Measurements from ENCODE around the gene FOXD1. TPM values are rescaled to one million over a fixed set of nuclear protein-coding genes. Genes with fewer than 3 reads are reported as not detected.
"Not testable (repeated sequence)": the region's sequence is repeated elsewhere in the genome, so short reads cannot be mapped to it uniquely, and the experiment has no call there.

Gene FOXD1
- total RNA-seq: 10.8 and 16.8 TPM in 2 replicates

DNA sequence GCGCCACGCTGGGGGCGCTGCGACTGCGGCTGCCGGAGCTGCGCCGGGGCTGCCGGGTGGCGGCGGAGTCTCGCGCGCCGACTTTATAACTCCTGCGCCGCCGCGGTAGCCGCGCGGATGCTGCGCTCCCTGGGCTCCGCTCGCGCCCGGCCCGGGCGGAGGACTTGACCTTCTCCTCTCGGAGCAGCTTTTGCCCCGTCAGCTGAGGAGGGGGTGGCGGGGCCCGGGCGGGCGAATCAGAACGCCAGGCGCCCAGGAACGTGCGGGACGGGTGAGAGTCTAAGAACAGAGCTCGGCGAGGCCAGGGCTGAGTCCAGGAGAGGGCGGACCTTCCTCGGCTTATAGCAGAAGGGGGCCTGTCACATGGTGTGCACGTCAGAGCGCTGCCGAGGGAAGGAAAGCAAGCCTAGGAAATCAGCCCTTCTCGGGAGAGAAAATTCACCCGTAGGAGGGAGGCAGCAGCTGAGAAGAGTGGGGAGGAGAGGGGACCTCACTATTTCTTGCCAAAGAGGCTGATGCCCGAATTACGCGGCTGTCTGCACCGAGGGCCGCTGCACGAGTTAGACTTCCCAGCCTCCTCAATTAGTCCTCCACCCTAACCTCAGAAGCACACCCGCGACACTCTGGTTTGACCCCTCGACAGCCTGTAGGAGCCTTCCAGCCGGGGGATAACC lies at the start of gene FOXD1:
FOXD1 (minus strand) TSS at position 315 of the 674 bp plus-strand sequence. CDS start 415 bp downstream, outside the sequence.
- DNase-seq (ENCODE audit: extremely low read depth, low read depth, low spot score): no peak

DNA sequence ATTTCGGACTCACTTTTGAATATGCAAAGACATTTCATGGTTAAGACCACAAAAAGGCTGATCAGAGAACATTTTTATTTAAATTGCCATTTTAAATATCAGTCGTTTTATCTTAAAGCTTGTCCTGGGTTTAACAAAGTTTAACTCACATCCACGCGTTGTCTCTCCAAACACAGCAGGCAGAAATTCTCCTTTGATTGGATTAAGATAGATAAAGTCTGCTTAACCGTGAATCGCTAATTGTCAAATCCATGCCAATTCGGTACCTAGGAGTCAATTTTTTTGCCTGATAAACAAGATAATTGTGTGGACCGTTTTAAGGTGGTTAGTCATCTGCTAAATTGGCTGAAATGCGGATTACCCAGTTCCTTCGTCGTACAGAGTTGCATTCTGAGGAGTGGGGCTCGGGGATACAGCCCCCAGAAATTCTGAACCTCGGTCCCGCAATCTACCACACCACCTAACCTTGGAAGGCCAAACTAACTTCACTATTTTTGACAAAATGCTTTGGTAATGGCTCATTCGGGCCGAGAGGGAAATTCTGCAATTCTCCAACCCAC lies 49.0 kb upstream of the FOXD1 start:
- no peak for DNase-seq (ENCODE audit: extremely low read depth, low read depth, low spot score)

DNA sequence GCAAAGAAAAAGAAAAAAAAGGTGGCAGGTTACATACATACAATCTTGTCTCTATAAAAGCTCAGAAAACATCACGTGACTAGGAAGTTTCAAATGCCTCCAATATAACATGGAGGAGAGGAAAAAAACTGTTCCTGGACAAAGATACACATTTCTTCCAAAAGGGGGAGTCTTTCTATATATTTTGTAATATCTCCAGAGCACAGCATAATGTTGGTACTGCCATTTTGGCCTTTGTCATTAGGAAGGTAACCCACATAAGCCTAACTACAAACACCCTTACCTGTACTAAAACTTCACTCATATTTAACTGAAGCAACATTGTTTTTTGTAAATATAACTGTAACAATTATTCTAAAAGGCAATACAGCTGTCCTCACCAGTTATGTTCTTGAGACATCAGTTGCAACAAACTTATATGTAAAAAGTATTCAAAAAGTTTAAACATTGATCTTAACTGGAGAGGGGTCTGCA lies 48.4 kb upstream of the FOXD1 start:
- no peak for DNase-seq (ENCODE audit: extremely low read depth, low read depth, low spot score)

DNA sequence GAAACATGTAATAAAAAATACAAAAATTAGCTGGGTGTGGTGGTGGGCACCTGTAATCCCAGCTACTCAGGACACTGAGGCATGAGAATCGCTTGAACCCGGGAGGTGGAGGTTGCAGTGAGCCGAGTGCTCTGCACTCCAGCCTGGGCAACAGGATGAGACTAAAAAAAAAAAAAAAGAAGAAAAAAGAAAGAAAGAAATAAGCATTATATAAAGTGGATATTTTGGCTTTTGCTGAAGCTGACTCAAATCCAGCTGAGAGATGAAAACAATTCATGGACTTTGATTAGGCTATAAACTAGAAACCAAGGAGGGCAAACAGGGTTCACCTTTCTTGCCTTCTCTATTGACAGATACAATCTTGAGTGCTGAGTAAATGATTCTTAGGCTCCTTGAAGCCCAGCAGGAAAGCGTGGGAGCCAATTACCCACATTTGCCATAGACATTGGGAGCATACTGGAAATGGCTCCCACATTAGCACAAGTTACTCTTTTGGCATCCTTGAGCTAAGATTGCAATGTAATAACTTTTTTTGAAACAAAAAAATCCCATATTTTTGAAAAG lies 47.3 kb upstream of the FOXD1 start:
- no peak for DNase-seq (ENCODE audit: extremely low read depth, low read depth, low spot score)

DNA sequence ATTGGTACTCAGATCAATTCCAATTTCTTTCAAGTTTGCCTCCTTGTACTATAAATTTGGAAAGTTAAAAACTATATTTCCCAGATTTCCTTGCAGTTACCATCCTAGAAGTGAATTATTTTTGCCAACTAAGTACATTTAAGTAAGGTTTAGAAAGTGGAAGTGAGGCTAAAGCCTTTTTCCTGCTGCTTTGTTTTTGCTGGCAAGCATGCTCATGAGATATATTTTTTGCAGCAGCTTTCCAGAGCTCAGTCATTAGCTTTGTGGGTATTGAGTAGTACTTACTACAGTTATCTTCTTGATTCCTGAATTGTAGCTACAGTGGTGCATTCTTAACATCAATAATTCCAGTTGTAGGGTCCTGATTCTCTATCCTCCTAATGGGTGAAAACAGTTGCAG lies 46.1 kb upstream of the FOXD1 start:
- no peak for DNase-seq (ENCODE audit: extremely low read depth, low read depth, low spot score)

DNA sequence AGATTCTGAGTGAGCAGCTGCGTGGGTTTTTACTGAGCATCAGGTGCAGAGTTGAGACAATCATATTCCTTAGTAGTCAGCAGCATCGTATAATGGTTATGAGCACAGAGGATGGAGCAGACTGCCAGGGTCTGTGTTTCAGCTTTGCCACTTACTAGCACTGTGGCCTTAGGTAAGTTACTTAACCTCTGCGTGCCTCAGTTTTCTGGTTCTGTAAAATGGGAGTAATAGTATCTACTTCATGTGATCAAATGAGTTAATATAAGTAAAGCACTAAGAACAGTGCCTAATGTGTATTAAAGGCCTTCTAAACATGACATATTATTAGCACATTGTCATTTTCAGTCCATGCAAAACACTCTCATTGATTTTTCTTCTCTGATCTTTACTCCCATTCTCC lies 44.8 kb upstream of the FOXD1 start:
- no peak for DNase-seq (ENCODE audit: extremely low read depth, low read depth, low spot score)

DNA sequence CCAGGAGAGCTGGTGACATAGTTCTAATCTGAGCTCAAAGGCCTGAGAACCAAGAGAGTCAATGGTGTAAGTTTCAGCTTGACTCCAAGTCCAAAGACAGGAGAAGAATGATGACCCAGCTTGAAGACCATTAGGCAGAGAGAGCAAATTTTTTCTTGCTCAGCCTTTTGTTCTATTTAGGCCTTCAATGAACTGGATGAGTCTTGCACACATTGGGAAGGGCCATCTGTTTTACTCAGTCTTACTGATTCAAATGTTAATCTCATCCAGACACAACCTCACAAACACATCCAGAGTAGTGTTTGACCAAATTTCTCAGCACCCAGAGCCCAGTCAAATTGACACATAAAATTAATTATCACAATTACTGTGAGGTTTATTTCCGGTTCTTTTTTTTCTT lies 42.6 kb upstream of the FOXD1 start:
- DNase-seq (ENCODE audit: extremely low read depth, low read depth, low spot score): no peak

DNA sequence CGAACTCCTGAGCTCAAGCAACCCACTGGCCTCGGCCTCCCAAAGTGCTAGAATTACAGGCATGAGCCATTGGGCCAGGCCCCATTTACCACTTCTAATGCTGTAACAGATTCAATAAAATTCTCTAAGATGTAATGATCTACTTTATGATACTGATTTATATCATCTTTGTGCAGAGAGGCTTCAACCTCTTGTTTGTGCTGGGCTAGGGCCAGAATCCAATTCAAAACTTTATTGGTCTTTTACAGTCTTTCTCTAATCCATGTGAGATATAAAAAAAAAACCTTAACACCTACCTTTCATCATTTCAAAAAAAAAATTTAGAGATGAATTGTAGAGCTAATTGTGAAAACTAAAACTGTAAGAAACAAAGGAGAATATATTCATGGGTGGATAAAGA lies 41.5 kb upstream of the FOXD1 start:
- DNase-seq (ENCODE audit: extremely low read depth, low read depth, low spot score): no peak

DNA sequence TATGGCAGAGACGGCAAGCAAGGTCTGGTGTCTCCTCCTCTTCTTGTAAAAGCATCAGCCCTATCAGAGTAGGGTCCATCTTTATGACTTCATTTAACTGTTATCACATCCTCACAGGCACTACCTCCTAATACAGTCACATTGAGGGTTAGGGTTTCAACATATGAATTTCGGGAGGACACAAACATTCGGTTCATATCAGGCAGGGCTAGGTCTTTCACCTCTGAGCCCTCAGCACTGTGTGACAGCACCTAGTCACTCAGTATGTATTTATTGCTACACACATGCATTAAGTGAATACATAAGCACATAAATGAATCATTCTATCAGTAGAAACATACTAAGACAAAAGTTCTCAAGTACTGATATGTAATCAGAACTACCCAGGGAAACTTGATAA lies 40.2 kb upstream of the FOXD1 start:
- DNase-seq (ENCODE audit: extremely low read depth, low read depth, low spot score): no peak

DNA sequence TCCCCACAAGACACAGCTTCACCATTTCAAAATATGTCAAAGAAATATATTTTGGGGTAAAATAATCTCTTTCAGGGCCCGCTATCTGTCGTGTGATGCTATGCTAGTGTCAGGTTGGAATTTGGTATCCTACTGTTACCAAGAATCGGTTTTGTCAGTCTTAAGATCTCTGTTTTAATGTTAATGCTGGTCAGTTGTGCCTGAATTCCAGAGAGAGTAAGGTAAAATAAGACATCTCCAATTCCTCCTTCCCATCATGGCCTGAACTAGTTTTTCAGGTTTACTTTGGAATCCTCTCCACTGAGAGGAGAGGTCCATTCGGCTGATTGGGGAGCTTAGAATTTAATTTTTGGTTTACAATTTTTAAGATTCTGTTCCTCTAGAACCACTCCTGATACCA lies 39.2 kb upstream of the FOXD1 start:
- no peak for DNase-seq (ENCODE audit: extremely low read depth, low read depth, low spot score)

DNA sequence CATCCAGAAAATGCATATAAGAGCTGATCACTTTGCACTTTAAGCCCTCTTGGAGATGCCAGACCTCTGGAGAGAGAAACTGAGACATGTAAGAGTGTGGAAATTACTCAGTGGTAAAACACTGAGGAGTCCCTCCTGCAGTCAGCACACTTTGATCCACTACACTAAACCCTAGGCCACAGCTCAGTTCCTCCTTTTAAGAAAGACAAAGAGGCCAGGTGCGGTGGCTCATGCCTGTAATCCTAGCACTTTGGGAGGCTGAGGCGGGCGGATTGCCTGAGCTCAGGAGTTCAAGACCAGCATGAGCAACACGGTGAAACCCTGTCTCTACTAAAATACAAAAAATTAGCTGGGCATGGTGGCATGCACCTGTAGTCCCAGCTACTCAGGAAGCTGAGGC lies 38.7 kb upstream of the FOXD1 start:
- DNase-seq (ENCODE audit: extremely low read depth, low read depth, low spot score): not testable (repeated sequence)

DNA sequence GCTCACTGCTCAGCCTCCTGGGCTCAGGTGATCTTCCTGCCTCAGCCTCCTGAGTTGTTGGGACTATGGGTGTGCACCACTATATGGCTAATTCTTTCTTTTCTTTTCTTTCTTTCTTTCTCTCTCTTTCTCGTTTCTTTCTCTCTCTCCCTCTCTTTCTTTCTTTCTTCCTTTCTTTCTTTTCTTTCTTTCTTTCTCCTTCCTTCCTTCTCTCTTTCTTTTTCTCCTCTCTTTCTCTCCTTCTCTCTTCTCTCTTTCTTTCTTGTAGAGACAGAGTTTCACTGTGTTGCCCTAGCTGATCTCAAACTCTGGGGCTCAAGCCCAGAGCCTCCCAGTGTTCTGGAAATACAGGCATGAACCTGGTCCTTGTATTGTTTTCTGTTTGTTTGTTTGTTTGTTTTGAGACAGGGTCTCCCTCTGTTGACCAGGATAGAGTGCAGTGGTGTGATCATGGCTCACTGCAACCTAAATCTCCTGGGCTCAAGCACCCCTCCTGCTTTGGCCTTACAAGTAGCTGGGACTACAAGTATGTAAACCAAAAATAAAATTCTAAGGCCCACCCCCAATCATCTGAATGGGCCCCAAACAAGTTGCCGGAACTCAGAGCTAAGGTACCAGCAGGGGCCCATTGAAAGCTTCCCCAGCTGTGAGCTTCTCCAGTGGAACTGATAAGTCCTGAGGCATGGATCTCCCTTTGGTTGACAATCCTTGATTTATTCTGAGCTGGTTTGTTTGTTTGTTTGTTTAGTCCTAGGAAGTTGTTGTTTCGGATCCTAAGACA lies 37.7 kb upstream of the FOXD1 start:
- DNase-seq (ENCODE audit: extremely low read depth, low read depth, low spot score): no peak

DNA sequence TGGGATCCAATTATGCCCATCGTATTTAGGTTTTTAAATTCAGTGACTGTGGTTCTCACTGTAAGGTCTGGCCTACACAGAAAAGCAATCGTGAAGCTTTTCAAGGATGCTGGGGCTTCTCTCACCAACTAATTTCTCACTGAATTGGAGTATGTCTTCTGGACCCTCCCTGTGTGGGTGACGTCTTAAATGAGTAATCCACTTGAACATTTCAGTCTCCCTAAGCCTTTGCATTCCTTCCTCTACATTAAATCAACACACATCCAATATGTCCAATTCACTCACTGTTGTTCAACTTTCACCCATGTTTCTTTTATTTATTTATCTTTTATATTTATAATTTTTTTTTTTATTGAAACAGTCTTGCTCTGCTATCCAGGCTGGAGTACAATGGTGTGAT lies 37.1 kb upstream of the FOXD1 start:
- no peak for DNase-seq (ENCODE audit: extremely low read depth, low read depth, low spot score)

DNA sequence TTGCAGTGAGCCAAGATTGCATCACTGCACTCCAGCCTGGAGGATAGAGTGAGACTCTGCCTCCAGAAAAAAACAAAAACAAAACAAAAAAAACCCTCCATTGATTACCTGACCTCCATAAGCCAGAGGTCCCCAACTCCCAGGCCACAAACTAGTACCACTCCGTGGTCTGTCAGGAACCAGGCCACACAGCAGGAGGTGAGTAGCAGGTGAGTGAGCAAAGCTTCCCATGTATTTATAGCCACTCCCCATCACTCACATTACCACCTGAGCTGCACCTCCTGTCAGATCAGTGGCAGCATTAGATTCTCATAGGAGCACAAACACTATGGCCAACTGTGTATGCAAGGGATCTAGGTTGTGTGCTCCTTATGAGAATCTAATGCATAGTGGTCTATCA lies 35.9 kb upstream of the FOXD1 start:
- DNase-seq (ENCODE audit: extremely low read depth, low read depth, low spot score): no peak

DNA sequence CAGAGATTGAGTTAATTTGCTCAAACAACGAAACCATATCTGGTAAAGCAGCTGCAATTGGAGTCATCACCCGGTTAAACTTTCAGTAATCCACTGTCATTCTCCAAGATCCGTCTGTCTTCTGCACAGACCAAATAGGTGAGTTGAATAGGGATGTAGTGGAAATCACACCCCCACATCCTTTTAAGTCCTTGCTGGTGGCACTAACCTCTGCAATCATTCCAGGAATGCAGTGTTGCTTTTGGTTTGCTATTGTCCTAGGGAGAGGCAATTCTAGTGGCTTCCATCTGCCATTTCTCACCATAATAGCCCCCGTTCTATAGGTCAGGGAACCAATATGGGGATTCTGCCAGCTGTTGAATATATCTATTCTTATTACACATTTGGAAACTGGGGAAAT lies 35.1 kb upstream of the FOXD1 start:
- DNase-seq (ENCODE audit: extremely low read depth, low read depth, low spot score): no peak

DNA sequence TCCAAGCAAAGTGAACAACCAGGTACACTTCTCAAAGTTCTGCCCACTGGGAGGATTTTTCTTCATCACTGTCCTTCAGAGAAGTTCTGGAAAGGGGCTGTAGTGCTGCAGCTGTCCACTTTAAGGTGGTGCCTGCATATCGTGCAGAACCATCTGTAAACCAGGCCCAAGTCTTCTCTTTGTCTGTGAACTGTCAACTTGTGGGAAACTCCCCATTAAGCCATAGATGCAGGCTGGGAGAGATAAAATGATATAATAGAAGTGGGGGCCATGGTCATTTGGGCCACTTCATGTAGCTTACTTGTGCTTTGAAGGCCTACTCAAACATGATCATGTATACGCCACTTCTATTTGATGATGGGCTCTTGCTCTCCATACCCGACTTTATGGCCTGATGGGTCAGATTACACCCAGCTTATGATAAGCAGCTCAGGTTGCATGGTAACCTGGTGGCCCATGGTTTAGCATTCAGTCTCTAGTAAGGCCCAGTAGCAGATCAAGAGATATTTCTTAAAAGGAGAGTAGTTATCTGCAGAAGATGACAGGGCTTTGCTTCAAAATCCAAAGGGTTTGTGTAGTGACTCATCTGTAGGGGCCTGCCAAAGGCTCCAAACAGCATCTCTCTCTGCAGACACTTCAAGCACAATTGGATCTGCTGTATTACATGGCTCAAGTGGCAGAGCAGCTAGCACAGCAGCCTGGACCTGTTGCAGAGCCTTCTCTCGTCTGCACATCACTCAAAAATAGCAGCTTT lies 34.0 kb upstream of the FOXD1 start:
- DNase-seq (ENCODE audit: extremely low read depth, low read depth, low spot score): no peak

DNA sequence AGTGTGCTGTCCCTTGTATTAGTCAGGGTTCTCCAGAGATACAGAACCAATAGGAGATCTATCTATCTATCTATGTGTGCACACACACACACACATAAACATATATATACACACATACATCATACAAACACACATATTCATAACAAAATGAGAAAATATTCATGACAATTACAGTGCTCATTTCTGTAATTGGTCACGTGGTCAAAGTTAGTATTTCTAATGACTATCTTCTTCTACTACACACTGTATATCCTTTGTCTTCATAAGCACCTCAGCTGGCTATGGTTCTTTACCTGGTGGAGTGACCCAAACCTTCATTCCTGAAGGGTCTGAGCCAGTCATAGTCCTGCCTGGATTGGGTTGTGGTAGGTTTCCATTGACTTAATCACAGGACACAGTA lies 31.9 kb upstream of the FOXD1 start:
- no peak for DNase-seq (ENCODE audit: extremely low read depth, low read depth, low spot score)

DNA sequence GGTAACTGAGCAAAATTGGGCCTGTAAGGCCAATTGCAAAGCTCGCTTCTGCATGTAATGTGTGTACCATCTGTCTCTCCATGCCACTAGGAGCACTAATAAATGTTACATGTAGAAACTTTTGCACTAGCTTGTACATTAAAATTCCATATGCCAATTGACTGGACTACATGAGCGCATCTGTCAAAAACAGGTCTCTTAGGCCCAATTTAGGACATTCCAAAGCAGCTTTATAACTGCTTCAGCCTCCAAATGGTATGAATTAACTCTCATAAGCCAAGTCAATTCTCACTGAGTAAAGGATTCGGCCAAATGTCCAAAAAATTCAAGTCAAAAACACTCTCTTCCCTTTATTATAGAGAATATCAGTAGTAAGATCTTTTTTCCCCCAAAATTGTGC lies 23.5 kb upstream of the FOXD1 start:
- DNase-seq (ENCODE audit: extremely low read depth, low read depth, low spot score): no peak

DNA sequence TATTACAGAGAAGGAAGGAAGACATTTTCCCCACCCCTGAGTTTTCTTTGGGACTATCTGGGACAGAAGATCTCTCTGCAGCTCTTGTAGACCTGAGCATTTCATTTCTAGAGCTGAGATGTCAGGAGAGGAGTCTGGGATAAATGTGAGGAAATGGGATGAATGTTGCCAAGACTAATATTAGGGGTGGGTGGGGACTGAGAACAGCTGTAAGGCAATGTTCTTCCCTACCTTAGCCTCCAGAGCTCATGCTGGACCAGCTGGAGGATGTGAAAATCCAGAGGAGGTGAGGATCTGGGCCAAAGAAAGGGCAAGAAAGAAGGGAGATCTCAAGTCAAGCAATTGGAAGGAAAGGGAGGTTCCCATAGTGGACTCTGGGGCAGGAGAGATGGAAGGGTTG lies 23.1 kb upstream of the FOXD1 start:
- DNase-seq (ENCODE audit: extremely low read depth, low read depth, low spot score): no peak

DNA sequence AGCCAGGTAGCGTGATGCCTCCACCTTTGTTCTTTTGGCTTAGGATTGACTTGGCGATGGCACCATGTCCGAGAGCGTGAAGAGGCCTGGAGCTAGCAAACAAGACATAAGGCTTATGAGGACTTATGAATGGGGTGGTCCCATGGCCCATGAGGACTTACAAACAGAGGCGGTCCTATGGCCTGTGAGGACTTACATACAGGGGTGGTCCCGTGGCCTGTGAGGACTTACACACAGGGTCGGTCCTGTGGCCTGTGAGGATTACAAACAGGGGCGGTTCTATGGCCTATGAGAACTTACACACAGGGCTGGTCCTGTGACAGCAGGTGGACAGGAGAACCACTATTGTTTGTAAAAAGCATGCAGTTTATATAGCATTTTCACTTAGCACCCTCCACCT lies 21.3 kb upstream of the FOXD1 start:
- DNase-seq (ENCODE audit: extremely low read depth, low read depth, low spot score): no peak

DNA sequence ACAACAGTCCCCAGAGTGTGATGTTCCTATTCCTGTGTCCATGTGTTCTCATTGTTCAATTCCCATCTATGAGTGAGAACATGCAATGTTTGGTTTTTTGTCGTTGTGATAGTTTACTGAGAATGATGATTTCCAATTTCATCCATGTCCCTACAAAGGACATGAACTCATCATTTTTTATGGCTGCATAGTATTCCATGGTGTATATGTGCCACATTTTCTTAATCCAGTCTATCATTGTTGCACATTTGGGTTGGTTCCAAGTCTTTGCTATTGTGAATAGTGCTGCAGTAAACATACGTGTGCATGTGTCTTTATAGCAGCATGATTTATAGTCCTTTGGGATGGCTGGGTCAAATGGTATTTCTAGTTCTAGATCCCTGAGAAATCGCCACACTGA lies 20.1 kb upstream of the FOXD1 start:
- not testable (repeated sequence) for DNase-seq (ENCODE audit: extremely low read depth, low read depth, low spot score)
